GM06990 (cell line): Measurements from ENCODE around the gene GPR179.

Experiments
- DNase-seq: peaks from one replicate; pipeline ENCODE4 v3.0.0-alpha.2; 2011; ENCODE audit not compliant: insufficient read length; ENCODE audit errors: extremely low read depth
- H3K27me3 ChIP-seq: replicated peaks from 2 replicates; pipeline ENCODE4 v1.6.0; 2011; ENCODE audit warnings: low read length; ENCODE audit not compliant: control insufficient read depth, insufficient read depth
- H3K36me3 ChIP-seq: 2 replicates; pipeline ENCODE4 v1.5.1; 2011; ENCODE audit warnings: low read length; ENCODE audit not compliant: control insufficient read depth, insufficient read depth
- H3K4me3 ChIP-seq: replicated peaks from 2 replicates; pipeline ENCODE4 v1.5.1; 2011; ENCODE audit warnings: low read depth, mild to moderate bottlenecking, control low read depth, low read length
- TF ChIP-seq, protein P1 (sequence below): IDR thresholded peaks from 2 replicates; pipeline ENCODE4 v1.5.1; 2011; ENCODE audit warnings: low read length, control low read depth, mild to moderate bottlenecking, inconsistent platforms; ENCODE audit not compliant: insufficient read depth, poor library complexity, severe bottlenecking

The GPR179 gene

DNA sequence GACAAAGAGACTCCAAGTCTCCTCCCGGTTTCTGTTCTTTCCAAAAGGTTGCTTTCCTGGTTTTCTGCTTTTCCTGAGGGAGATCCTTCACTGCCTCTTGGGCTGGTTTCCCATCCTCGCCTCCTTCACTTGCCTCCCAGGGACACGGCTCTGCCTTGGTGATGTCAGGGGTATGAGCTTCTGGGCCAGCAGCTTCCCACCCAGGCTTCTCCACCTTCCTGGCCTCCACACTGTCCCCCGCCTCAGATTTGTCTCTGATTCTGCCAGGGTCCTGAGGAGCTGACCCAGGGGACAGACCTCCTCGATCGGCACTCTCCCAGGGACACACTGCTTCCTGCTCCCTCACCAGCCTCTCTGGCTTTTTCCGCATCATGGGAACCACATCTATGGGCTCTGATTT lies 14.5 kb downstream of the GPR179 start:
- H3K36me3 ChIP-seq, result no peaks in the 10 kb centered on the region
- H3K27me3 ChIP-seq, result no peaks in the 10 kb centered on the region; the same call in 1 of the 2 replicates
- no peak for DNase-seq
- TF ChIP-seq, protein P1, sequence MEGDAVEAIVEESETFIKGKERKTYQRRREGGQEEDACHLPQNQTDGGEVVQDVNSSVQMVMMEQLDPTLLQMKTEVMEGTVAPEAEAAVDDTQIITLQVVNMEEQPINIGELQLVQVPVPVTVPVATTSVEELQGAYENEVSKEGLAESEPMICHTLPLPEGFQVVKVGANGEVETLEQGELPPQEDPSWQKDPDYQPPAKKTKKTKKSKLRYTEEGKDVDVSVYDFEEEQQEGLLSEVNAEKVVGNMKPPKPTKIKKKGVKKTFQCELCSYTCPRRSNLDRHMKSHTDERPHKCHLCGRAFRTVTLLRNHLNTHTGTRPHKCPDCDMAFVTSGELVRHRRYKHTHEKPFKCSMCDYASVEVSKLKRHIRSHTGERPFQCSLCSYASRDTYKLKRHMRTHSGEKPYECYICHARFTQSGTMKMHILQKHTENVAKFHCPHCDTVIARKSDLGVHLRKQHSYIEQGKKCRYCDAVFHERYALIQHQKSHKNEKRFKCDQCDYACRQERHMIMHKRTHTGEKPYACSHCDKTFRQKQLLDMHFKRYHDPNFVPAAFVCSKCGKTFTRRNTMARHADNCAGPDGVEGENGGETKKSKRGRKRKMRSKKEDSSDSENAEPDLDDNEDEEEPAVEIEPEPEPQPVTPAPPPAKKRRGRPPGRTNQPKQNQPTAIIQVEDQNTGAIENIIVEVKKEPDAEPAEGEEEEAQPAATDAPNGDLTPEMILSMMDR, result no peak
- H3K4me3 ChIP-seq, result no peak overlapping the region

DNA sequence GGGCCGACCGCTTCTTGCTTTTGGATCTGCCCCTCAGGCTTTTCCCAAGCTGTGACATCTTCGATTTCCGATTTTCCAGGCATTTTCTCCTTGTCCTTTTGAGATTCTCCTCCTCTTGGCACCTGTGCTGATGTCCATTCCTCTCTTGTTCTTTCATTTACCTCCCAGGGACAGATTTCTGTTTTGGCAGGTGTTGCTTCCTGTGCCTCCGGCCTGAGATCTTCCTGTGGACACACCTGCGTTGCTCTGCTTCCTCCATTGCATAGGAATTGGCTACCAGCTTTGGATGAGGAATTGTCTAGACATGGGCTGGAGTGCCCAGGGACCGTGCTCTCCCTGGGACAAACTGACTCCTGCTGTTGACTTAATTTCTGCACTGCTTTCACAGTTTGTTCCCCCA lies 15.1 kb downstream of the GPR179 start:
- H3K36me3 ChIP-seq, result peaks cover 2% of the 10 kb centered on the region
- no peak for DNase-seq
- TF ChIP-seq, protein P1, result no peak
- no peak overlapping the region for H3K4me3 ChIP-seq
- H3K27me3 ChIP-seq, result no peaks in the 10 kb centered on the region; the same call in 1 of the 2 replicates

DNA sequence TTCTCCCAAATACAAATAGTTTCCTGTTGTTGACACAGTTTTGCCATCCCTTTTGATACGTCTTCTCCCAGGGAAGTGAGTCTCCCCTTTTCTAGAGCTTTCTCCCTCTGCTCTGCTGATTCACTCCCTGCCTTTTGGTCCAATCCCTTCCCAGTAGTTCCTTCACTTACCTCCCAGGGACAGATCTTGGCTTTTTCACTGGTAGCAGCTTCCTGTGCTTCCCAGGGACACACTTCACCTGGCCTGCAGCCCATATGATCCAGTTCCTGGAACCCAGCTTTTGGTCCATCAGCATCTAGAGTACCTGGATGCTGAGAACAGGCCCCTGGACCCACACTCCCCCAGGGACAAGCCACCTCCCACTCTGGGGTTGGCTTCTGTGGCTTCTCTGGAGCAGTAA lies 15.8 kb downstream of the GPR179 start:
- TF ChIP-seq, protein P1, result no peak
- Histone ChIP-seq H3K27me3 (no peaks in the 10 kb centered on the region), H3K36me3 (peaks cover 2% of the 10 kb centered on the region), H3K4me3 (no peak overlapping the region)
- DNase-seq, result no peak

DNA sequence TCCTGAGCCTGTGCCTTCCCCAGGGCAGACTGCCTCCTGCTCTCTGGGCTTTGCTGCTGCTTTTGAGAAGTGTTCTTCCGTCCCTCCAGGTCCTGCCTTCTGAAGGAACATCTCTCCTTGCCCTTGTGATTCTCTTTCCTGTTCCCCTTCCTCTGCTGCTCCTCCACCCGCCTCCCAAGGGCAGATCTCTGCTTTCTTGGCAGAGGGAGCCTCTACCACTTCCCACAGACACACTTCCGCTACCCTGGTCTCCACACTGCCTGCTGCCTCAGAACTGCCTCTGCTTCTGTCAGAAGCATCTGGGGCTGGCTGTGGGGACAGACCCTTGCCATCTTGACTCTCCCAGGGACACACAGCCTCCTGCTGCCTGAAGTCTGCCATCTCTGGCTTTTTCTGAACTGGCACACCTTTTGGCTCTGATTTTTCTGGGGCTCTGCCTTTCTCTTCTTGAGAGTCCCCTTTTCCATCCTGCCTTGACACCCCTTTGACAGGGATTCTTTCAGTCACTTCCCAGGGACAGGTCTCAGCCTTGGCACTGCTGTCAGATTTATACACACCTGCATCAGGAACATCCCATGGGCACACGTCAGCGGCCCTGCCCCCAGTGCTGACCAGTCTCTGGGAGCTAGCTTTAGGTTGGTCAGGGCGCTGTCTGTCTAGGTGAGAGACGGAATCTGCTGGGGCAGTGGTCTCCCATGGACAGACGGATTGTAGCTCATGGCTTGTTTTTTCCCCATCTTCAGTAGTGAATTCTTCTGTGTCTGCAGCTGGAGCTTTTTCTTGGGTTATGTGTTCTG lies 16.6 kb downstream of the GPR179 start:
- H3K27me3 ChIP-seq, result no peaks in the 10 kb centered on the region
- H3K36me3 ChIP-seq, result peaks cover 3% of the 10 kb centered on the region
- no peak overlapping the region for H3K4me3 ChIP-seq
- no peak for DNase-seq
- TF ChIP-seq, protein P1, result no peak

DNA sequence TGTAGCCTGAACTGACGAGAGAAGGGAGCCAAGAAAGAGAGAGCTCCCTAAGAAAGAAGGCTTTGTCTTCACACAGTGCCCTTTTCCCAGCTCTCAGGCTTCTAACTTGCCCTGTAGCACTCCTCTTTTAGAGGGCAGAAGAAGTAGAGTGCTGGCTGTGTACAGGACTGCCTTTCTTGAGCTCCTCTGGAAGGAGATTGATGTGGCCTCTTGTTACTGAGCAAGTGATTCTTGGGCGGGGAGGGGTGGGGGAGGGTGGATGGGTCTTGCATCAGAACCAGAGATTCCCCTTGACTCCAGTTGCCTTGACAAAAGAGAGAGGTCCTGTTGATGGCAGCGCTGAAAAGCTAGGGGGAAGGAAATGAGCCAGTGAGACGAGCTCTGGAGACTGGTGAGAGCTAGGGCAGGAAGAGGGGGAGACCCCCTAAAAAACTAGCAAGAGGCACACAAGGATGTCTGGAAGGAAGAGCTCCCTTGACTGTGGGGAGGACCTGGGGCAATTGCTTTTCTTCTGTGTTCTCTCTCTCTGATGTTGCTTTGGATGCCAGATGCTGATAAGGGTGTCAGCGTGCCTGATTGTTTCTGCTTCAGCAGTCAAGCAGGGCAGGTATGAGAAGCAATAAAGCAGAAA lies 18.4 kb downstream of the GPR179 start:
- Histone ChIP-seq H3K27me3 (no peaks in the 10 kb centered on the region), H3K36me3 (peaks cover 7% of the 10 kb centered on the region), H3K4me3 (no peak overlapping the region)
- TF ChIP-seq, protein P1, result no peak
- DNase-seq, result no peak
